Erythroblast (primary cell): Measurements from ENCODE around the gene COL4A4.
A peak's percentile ranks its signal among the peaks of the same experiment; 100 is the strongest.
"Not testable (repeated sequence)": the region's sequence is repeated elsewhere in the genome, so short reads cannot be mapped to it uniquely, and the experiment has no call there.

Source experiments
- DNase-seq, 2 experiments: peaks; one replicate each; lab custom pipeline; 2025; lab: John Stamatoyannopoulos, UW
- GATA1 ChIP-seq: IDR thresholded peaks from 2 replicates; pipeline ENCODE4 v1.6.1; 2011; ENCODE audit warnings: low read depth, mild to moderate bottlenecking, control low read depth, low read length, moderate library complexity
- POLR2A ChIP-seq: IDR thresholded peaks from 2 replicates; pipeline ENCODE4 v1.6.1; 2011; ENCODE audit warnings: mild to moderate bottlenecking, low read length

Gene COL4A4

GRCh38 chr2:227117027-227117426 lies 47.0 kb downstream of the COL4A4 start:
- no peak for DNase-seq
- no peak for TF ChIP-seq POLR2A
- no peak for TF ChIP-seq GATA1

DNA sequence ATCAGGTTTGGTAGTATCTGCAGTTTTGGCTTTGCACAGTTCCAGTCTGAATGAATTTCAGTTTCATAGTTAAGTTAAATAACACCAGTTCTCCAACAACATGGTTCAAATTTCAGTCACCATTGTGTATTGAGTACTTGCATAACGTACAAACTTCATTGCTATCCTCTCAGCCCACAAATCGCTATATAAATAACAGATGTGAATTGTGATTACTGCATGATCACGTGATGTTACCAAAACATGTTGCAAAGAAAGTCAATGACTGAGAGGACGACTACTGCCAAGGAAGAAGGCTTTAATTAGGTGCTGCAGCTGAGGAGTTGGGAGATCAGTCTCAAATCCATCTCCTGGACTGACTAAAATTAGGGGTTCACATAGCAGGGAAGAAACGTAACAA lies 48.2 kb downstream of the COL4A4 start:
- DNase-seq, result no peak
- TF ChIP-seq POLR2A (no peak), GATA1 (no peak)

- peak; percentile 32 to 60 for DNase-seq
Observed at GRCh38 chr2:227106845-227107759, 56.9 kb downstream of the COL4A4 start.

GRCh38 chr2:227103583-227103982 lies 60.4 kb downstream of the COL4A4 start:
- TF ChIP-seq POLR2A, result no peak
- no peak for TF ChIP-seq GATA1
- no peak for DNase-seq

More at GRCh38 chr2:227106845-227107759, 56.9 kb downstream of the COL4A4 start:
- TF ChIP-seq GATA1, result no peak
- TF ChIP-seq POLR2A, result no peak

DNA sequence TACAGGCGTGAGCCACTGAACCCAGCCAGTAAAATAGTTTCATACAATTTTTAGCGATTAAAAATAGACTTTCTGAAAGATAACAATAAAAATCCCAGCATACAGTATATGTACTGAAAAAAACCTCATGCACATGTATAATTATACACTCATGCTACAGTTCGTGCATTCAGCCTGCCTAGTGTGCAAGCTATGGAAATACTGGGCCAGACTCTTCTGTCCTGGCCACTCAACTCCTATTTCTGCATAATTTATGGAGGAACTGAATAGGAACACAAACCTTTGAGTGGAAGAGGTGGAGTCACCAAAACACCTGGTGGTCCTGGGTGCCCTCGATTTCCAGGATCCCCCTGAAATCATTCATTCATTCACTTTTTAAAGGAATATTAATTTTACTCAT lies 64.7 kb downstream of the COL4A4 start:
- no peak for DNase-seq
- no peak for TF ChIP-seq GATA1
- TF ChIP-seq POLR2A, result no peak

DNA sequence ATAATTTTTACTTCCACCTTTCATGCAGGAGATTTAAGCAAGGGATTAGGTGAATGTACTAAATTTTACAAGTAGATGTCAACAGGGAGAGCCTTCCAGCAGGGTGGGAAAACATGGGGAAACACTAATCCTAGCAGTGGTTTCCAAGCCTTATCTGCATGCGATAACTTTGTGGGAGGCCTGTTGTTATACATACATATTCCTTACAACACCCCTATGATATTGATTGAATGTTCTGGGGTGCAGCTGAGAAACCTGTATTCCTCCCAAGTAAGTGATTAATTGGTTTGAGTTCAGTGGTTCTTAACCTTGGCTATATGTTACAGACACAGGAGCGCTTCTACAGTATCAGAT lies 65.9 kb downstream of the COL4A4 start:
- TF ChIP-seq POLR2A (no peak), GATA1 (no peak)
- no peak for DNase-seq

GRCh38 chr2:227097495-227098161 lies 66.4 kb downstream of the COL4A4 start:
- no peak for TF ChIP-seq GATA1
- no peak for TF ChIP-seq POLR2A
- DNase-seq, result no peak

GRCh38 chr2:227095346-227095745 lies 68.7 kb downstream of the COL4A4 start:
- TF ChIP-seq GATA1, result no peak
- no peak for TF ChIP-seq POLR2A
- no peak for DNase-seq

DNA sequence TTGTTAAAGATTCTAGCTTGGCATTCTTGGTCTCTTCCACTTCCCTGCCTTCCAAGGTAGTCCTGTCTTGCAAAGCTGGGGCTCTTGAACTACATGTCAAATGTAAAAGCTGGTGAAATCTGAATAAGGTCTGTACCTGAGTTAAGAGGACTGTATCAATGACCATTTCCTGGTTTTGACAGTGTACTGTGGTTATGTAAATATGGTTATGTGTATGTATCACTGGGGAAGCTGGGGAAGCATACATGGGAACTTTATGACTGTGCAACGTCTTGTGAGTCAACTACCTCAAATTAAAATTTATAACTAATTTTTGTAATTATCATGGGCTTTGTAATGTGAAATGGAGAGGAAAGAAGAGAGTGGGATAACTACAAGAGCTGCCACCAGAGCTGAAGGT lies 81.7 kb downstream of the COL4A4 start:
- TF ChIP-seq GATA1 (no peak), POLR2A (no peak)
- no peak for DNase-seq

DNA sequence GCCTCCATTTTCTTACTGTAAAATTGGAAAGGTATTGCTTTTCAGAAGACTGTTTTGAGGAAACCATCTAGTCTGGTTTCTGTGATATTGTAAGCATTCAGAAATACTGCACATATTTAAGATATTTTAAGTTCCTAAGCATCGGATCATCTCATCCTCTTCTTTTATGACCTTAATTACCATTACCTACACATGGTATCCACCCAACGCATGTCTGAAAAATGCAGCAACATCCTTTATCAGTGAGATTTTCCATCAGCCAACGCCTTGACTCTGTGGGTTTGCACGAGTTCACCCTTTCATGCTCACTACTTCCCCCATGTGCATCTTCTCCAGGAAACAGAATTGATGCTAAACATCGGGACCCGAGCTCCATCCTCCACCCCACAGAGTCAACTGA lies 84.3 kb downstream of the COL4A4 start:
- no peak for DNase-seq
- no peak for TF ChIP-seq POLR2A
- TF ChIP-seq GATA1, result no peak

DNA sequence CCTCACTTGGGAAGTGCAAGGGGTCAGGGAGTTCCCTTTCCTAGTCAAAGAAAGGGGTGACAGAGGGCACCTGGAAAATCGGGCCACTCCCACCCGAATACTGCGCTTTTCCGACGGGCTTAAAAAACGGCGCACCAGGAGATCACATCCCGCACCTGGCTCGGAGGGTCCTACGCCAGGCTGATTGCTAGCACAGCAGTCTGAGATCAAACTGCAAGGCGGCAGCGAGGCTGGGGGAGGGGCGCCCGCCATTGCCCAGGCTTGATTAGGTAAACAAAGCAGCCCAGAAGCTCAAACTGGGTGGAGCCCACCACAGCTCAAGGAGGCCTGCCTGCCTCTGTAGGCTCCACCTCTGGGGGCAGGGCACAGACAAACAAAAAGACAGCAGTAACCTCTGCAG lies 98.9 kb downstream of the COL4A4 start:
- not testable (repeated sequence) for DNase-seq

GRCh38 chr2:227058888-227059399 lies 105.1 kb downstream of the COL4A4 start:
- DNase-seq, result no peak
- TF ChIP-seq GATA1 (no peak), POLR2A (no peak)

DNA sequence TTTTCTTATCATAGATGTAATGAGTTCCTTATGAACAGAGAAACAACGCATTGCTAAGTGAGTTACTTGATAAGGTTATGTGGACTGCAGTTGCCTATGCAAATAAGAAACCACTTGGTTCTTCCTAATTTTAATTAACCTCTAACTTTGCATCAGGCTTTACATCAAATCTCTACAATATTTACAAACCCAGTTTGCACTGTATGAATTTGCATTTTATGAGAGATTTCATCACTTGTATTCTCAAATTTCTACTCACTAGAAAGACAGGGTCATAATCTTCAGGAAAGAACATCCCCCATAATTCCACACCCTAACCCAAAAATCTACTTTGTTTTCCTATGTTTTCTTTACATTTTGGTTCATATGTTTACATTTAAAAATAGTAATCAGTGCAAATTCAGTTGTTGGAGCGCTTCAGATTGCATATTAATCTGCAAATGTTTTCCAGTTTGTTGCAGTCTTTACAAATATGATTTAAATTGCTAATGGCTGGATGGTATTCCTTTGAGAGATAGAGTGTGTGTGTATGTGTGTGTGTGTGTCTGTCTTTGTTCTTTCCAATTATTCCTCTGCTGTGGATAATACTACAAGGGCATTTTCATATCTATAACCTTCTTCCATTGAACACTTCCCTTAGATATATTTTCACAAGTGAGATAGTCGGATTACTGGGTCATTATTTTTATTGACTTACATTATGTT lies 106.1 kb downstream of the COL4A4 start:
- TF ChIP-seq POLR2A (no peak), GATA1 (no peak)
- no peak for DNase-seq

DNA sequence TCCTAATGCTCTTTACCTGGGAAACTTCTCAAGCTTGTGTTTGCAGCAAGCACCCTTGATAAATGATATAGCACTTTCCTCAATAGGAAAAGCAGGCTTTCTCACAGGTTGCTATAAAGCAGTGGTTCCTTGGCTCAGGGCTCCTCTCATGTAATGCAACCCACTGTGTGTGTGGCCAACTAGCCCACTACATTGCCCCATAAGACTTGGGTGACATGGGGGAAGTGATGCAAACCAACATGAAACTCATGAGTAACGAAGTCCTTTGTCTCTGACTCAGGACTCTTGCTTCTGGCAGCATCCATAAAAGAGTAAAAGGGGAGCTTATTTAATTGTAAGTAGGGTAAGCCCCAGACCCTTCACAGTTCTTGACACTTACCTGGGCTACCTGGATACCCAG lies 106.9 kb downstream of the COL4A4 start:
- no peak for DNase-seq
- TF ChIP-seq POLR2A (no peak), GATA1 (no peak)
